Measurements from ENCODE around the gene FBN1. TPM values are rescaled to one million over a fixed set of nuclear protein-coding genes. Genes with fewer than 3 reads are reported as not detected.

The FBN1 gene
- total RNA-seq, 1 donor from 2014 or later = 70.3 TPM

DNA sequence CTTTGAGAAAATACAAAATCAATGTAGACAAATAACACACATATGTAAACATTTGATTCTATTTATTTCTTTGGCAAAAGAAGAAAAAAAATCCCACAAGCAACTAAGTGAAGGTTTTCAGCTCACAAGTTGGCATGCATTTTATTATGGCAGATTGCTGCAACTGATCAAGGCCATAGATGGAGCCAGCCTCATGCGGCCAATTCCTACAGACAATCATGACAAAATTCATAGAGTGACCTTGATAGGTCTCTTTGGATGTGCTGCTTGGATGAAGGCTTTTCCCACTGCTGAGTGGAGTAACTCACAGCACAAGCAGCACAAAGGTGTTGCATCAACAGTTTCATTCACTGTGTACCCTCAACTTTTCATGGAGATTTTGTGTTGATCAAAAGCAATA, 22.1 kb downstream of the FBN1 start:
- DNase-seq (ENCODE audit: low read depth, low spot score) = no peak

DNA sequence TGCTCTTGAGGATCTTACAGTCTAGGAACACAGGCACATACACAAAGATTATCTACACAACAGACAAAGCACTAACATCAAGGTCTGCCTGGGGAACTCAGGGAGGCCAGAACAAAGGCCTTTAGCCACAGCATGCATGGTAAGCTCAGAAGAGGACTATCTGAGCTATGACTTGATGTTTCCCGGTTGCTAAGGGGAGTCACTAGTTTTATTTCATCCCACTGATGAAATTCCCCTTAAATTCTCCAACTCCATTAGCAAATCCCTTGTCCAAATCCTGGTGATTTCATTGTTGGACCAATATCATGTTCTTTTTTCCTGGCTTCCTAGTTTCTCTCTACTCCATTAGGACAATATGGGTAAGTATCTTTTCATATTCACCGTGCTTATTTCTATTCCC, 23.3 kb downstream of the FBN1 start:
- DNase-seq (ENCODE audit: low read depth, low spot score) = no peak

DNA sequence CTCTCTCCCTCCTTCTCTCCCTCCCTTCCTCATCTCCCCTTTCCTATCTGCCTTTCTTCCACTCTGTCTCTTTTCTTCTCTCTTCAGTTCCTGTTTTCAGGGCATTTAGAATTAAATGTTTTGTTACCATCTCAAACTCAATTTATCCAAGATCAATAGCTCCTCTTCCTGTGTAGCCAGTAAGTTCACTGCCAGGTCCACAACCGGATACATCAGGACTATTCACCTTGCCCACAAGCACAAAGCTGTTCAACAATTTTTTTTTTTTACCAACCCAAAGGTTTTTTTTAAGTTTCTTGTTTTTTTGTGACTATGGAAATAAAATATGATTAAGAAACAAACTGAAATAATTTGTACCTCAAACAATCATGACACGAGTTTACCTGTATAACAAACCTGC, 26.1 kb downstream of the FBN1 start:
- no peak for DNase-seq (ENCODE audit: low read depth, low spot score)

- no peak for DNase-seq (ENCODE audit: low read depth, low spot score)
Observed at GRCh38 chr15:48617619-48618018, 27.9 kb downstream of the FBN1 start.

GRCh38 chr15:48616216-48616615, 29.3 kb downstream of the FBN1 start:
- no peak for DNase-seq (ENCODE audit: low read depth, low spot score)

- DNase-seq (ENCODE audit: low read depth, low spot score) = no peak
Observed at GRCh38 chr15:48614051-48614450, 31.5 kb downstream of the FBN1 start.

DNA sequence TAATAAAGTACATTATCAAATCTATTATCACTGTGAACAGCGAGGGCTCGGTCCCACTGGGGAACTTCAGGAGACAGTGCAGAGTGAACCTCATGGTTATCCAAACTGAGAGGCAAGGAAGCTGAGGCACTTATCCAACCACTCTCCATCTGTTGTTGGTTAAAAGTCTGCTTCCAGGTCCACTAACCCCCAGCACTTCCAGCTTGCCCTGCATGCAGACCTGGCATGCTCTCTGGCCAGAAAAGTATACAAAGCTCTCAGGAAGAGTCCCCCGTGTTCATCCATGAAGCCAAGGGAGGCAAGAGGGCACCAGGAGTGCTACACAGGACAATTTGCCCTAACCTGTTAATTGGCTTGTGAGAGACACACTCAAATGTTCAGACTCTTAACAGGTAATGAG, 36.0 kb downstream of the FBN1 start:
- DNase-seq (ENCODE audit: low read depth, low spot score) = no peak

GRCh38 chr15:48607846-48608245, 37.7 kb downstream of the FBN1 start:
- DNase-seq (ENCODE audit: low read depth, low spot score) = no peak

- DNase-seq (ENCODE audit: low read depth, low spot score) = no peak
Observed at GRCh38 chr15:48604567-48604966, 40.9 kb downstream of the FBN1 start.

- no peak for DNase-seq (ENCODE audit: low read depth, low spot score)
Observed at GRCh38 chr15:48603922-48604321, 41.6 kb downstream of the FBN1 start.

GRCh38 chr15:48603123-48603500, 42.4 kb downstream of the FBN1 start:
- DNase-seq (ENCODE audit: low read depth, low spot score) = no peak

- DNase-seq (ENCODE audit: low read depth, low spot score) = peak; percentile 68
Observed at GRCh38 chr15:48602358-48603122, 43.0 kb downstream of the FBN1 start.

- no peak for DNase-seq (ENCODE audit: low read depth, low spot score)
Observed at GRCh38 chr15:48601095-48601494, 44.4 kb downstream of the FBN1 start.

- no peak for DNase-seq (ENCODE audit: low read depth, low spot score)
Observed at GRCh38 chr15:48596841-48597240, 48.7 kb downstream of the FBN1 start.

DNA sequence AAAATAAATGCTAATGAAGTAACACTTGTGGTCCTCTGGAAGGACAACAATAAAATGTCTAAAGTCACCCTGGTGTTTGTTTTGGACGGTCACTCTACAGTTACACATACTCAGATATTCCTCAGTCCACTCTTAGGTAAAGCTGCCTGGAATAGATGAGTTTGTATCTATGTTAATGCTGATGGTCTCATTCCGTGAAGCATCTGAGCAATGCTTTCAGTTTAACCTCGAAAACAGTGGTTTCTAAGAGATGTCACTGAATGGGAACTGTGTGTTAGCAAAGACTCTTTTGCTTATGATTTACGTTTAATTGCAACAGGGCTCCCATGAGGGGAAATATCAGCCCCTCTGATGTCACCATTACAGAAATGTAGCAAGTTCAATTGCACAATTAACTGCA, 49.1 kb downstream of the FBN1 start:
- DNase-seq (ENCODE audit: low read depth, low spot score) = no peak

DNA sequence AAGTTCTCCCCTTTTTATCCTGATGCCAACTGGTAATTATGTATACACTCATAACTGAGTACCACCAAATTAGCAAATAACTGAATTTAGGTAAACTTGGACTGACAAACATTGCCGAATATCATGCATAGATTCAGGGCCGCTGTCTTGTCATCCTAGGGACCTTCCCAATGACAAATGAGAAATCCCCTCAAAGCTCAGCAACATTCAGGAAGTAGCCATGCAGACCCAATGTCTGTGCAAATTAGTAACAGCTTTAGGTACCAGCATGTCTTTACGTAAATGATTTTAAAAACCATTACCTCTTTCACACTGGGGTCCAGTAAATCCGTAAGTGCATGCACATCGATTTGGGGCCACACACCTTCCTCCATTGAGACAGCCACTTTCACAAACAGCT, 49.5 kb downstream of the FBN1 start:
- DNase-seq (ENCODE audit: low read depth, low spot score) = no peak

GRCh38 chr15:48592933-48593332, 52.6 kb downstream of the FBN1 start:
- no peak for DNase-seq (ENCODE audit: low read depth, low spot score)

- peak; percentile 39 for DNase-seq (ENCODE audit: low read depth, low spot score)
Observed at GRCh38 chr15:48592221-48592731, 53.2 kb downstream of the FBN1 start.

- peak; percentile 81 for DNase-seq (ENCODE audit: low read depth, low spot score)
Observed at GRCh38 chr15:48590723-48591122, 54.8 kb downstream of the FBN1 start.

DNA sequence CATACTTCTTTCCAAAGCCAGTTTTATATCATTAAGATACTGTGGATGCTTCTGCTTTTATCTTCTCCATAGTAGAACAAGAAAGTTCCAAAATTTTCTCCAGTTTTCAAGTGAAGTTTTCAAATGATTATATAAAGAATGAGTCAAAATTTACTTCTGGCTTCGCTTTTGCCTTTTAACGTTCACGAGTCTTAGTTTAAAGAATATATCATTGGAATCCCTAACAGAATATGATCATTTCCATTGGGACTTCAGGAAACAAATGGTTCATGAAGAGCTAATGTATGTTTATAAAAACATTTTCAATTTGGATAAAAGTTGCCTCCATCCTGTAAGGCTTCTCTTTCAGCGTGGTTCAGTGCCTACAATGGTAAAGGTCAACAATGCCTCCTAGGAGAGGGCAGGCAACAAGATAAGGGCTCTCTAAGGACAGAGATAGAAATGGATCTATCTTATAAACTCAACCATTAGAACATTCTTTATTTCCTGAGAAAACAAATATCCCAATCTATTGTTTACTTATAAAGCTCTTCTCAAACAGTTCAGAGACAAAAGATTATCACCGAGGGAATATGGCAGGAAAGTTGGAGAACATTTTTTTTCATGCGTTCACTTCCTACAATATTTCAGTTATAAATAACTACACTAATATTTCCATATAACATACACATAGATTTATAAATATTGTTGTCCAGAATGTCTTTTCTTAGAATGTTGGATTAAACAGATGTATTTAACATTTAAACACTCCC, 60.5 kb downstream of the FBN1 start:
- DNase-seq (ENCODE audit: low read depth, low spot score) = no peak

DNA sequence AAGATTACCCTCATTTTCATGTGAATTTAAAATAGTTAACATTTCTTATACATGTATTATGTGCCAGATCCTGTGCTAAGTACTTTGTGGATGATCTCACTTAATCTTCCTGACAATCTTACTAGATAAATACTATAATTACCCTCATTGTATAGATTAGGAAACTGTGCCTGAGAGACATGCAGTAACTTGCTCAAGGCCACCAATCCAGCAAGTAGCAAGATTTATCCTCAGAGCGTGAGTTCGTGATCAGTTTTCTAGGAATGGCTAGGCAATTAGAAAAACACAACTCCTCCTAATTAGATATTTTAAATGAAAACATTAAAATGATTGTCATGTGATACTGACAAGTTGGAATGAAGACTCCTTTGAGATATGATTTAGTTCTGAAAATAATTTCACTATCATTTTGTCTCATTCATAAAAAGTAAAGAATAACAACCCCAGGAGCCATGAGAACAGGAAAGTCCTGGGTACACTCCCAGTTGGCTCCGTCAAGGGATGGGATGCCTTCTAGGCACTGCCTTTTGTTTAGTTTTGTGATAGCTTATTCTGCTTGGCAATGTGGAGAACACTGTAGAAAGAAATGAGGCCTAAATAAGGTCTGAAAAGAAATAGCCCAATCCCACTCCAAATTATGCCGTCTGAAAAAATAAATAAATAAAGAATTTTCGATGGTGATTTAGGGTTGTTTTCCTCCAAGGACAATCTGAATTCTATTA, 61.3 kb downstream of the FBN1 start:
- no peak for DNase-seq (ENCODE audit: low read depth, low spot score)

Data from pulmonary artery endothelial cell (primary cell).